Glutamatergic neuron (in vitro differentiated cells): ENCODE measurements around the gene CBR3. TPM values are rescaled to one million over a fixed set of nuclear protein-coding genes. Genes with fewer than 3 reads are reported as not detected.

Experiments
- DNase-seq: peaks from one replicate; pipeline ENCODE4 v3.0.0; 2022
- H3K27ac Mint-ChIP-seq: one replicate; pipeline ENCODE4 v1.8.0; 2020; ENCODE audit warnings: mild to moderate bottlenecking, mixed read lengths, inconsistent platforms; ENCODE audit not compliant: unreplicated experiment
- H3K27me3 Mint-ChIP-seq: one replicate; pipeline ENCODE4 v1.8.0; 2020; ENCODE audit warnings: mild to moderate bottlenecking, moderate library complexity, mixed read lengths, inconsistent platforms; ENCODE audit not compliant: unreplicated experiment
- H3K36me3 Mint-ChIP-seq: one replicate; pipeline ENCODE4 v1.8.0; 2020; ENCODE audit warnings: mild to moderate bottlenecking, mixed read lengths, inconsistent platforms; ENCODE audit not compliant: unreplicated experiment
- H3K4me1 Mint-ChIP-seq: one replicate; pipeline ENCODE4 v1.8.0; 2020; ENCODE audit warnings: mild to moderate bottlenecking, low read depth, mixed read lengths, inconsistent platforms; ENCODE audit not compliant: unreplicated experiment
- H3K4me3 Mint-ChIP-seq: one replicate; pipeline ENCODE4 v1.8.0; 2020; ENCODE audit warnings: mild to moderate bottlenecking, mixed read lengths, inconsistent platforms; ENCODE audit not compliant: unreplicated experiment
- H3K9me3 Mint-ChIP-seq: one replicate; pipeline ENCODE4 v1.8.0; 2020; ENCODE audit warnings: mild to moderate bottlenecking, moderate library complexity, mixed read lengths, inconsistent platforms; ENCODE audit not compliant: unreplicated experiment
- CTCF ChIP-seq: fragments of 200-600 bp; sonication (generic); IDR thresholded peaks from one replicate; pipeline ENCODE4 v1.5.0; 2021; ENCODE audit not compliant: partially characterized antibody, unreplicated experiment
- total RNA-seq: library from RNA; stranded (reverse); fragmentation: NEBNext Ultra II Directional; extraction: Animal tissue kit (Norgen Biotek cat#: 25700); gene quantifications from one replicate; pipeline ENCODE4 v1.2.1, GENCODE V29; 2021; ENCODE audit not compliant: unreplicated experiment

The CBR3 gene
- total RNA-seq, 1 donor from 2014 or later: not detected

GRCh38 chr21:36184545-36184944 is 49.7 kb downstream of the CBR3 start:
- peaks cover 3% of the 10 kb centered on the region for H3K27me3 Mint-ChIP-seq
- no peak for TF ChIP-seq CTCF

GRCh38 chr21:36185523-36185922 is 50.6 kb downstream of the CBR3 start:
- no peak for TF ChIP-seq CTCF
- DNase-seq: no peak
- H3K27ac Mint-ChIP-seq: no peak overlapping the region
- H3K9me3 Mint-ChIP-seq: no peaks in the 10 kb centered on the region
- peaks cover 3% of the 10 kb centered on the region for H3K27me3 Mint-ChIP-seq
- H3K4me1 Mint-ChIP-seq: no peaks in the 10 kb centered on the region
- H3K36me3 Mint-ChIP-seq: no peaks in the 10 kb centered on the region
- no peak overlapping the region for H3K4me3 Mint-ChIP-seq

More at GRCh38 chr21:36184545-36184944, 49.7 kb downstream of the CBR3 start:
- no peak for DNase-seq
- Mint-ChIP-seq H3K4me1 (no peaks in the 10 kb centered on the region), H3K36me3 (no peaks in the 10 kb centered on the region), H3K27ac (no peak overlapping the region), H3K4me3 (no peak overlapping the region), H3K9me3 (no peaks in the 10 kb centered on the region)

GRCh38 chr21:36186081-36186480 is 51.2 kb downstream of the CBR3 start:
- Mint-ChIP-seq H3K4me3 (no peak overlapping the region), H3K27ac (no peak overlapping the region), H3K4me1 (no peaks in the 10 kb centered on the region), H3K36me3 (no peaks in the 10 kb centered on the region), H3K27me3 (peaks cover 3% of the 10 kb centered on the region), H3K9me3 (no peaks in the 10 kb centered on the region)
- TF ChIP-seq CTCF: no peak
- no peak for DNase-seq

GRCh38 chr21:36186506-36187399 is 51.9 kb downstream of the CBR3 start:
- no peaks in the 10 kb centered on the region for H3K9me3 Mint-ChIP-seq
- H3K4me1 Mint-ChIP-seq: no peaks in the 10 kb centered on the region
- H3K36me3 Mint-ChIP-seq: no peaks in the 10 kb centered on the region
- peaks cover 3% of the 10 kb centered on the region for H3K27me3 Mint-ChIP-seq
- no peak for DNase-seq
- no peak overlapping the region for H3K27ac Mint-ChIP-seq
- TF ChIP-seq CTCF: no peak
- no peak overlapping the region for H3K4me3 Mint-ChIP-seq

- no peak overlapping the region for H3K4me3 Mint-ChIP-seq
- H3K27me3 Mint-ChIP-seq: peaks cover 3% of the 10 kb centered on the region
- no peak for DNase-seq
- H3K9me3 Mint-ChIP-seq: no peaks in the 10 kb centered on the region
- TF ChIP-seq CTCF: no peak
- no peaks in the 10 kb centered on the region for H3K36me3 Mint-ChIP-seq
- H3K4me1 Mint-ChIP-seq: no peaks in the 10 kb centered on the region
- no peak overlapping the region for H3K27ac Mint-ChIP-seq
Measured at GRCh38 chr21:36188081-36188681, 53.3 kb downstream of the CBR3 start.
